Activated T-helper 1 cell treated with Interleukin-2 at 50 U/mL for 16 hours (primary cell): Measurements from ENCODE around the gene CCDC172.

Experiments used
- DNase-seq: peaks from one replicate; pipeline ENCODE4 v3.0.0-alpha.2; 2020; ENCODE audit warnings: low read depth

Gene CCDC172, protein sequence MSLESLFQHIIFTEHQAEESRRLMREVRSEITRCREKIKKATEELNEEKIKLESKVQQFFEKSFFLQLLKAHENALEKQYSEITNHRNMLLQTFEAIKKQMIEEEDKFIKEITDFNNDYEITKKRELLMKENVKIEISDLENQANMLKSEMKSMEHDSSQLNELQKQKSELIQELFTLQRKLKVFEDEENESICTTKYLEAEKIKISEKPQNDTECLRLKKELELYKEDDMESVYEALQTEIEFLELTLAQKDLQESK

DNA sequence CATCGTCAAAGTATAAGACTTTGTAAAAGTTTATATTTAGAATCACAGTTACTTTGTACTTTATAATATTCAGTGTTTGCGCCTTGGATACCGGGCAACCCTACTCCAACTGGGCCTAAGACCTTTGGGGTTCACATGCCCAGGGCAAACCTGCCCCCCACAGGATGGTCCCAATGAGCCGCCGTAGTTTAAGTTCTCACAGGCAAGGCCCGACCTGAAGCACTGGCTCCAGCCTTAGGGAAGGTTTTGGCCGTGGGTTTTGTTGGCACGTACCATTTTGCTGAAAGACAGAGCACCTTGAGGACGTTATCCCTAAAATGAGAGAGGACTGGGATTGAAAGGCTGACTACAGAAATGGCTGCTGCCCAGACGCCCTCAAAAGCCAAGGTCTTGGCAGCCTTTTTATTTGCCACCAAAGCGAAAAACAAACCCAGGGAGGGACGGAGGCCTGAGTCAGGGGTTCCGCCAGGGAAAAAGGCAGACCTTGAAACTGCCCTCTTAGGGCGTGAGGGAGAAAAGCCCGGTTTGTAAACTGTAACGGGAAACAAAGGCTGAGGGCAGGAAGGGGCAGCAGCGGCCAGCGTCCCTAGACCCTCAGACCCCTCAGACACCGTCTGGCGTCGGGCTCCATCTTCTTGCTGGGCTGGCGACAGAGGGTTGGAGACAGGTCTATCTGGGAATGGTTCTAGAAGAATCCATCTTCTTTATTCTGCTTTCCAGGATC, at the start of gene CCDC172:
TSS of gene CCDC172 (plus strand) at position 222 of the 724 bp plus-strand sequence. CDS start 564 bp downstream, outside the sequence.
- DNase-seq, result no peak

DNA sequence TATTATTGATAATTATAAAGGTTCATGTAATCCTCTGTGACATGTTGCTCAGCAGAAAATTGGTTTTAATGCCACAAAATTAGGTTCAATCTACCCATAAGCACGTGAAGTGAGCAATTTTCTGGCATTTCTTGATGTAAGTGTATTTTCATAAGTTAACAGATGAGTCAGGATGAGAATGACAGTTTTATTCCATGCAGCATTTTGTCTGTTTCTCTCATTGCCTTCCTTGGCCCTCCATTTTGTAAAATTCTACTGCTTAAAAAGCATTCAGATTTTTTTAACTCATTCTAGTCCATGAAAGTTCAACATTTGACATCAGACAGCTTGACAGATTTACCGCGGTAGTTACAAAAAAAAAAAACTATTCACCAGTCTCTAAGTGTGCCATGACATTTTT, 47.3 kb upstream of the CCDC172 start:
- DNase-seq, result no peak

DNA sequence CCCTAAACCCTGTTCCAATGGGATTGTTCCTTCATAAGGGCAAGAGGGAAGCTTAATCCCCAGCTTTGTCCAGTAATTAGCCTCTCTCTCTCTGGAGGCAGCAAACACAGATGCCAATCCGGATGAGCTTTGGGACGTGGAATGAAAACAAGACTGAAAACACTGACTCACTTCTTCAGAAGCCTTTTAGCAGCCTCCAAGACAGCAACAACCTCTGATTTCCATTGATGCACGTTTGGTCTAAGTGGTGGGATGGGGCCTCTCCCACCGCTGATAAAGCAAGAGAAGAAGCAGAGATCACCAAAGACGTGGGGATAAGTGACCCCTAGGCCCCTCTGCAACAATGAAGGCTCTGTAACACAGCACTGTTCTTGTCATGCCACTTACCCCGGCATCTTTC, 45.4 kb upstream of the CCDC172 start:
- no peak for DNase-seq

DNA sequence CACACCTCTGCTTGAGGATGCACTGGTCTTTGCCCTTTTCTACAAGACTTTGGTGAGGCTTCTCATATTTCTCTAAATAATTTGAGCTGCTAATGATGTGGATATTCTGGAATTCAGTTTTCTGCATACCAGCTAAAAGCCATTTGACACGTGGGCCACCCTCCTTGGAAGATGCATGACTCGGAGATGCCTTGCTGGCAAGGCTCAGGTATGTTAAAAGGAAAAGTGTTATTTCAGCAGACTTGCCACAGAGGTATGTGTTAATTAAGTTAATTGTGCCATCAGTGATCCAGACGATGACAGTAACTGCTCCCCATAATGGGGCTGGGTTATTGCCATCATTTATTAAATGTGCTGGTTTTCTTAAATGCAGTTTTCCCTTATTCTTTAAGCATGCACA, 42.5 kb upstream of the CCDC172 start:
- no peak for DNase-seq

DNA sequence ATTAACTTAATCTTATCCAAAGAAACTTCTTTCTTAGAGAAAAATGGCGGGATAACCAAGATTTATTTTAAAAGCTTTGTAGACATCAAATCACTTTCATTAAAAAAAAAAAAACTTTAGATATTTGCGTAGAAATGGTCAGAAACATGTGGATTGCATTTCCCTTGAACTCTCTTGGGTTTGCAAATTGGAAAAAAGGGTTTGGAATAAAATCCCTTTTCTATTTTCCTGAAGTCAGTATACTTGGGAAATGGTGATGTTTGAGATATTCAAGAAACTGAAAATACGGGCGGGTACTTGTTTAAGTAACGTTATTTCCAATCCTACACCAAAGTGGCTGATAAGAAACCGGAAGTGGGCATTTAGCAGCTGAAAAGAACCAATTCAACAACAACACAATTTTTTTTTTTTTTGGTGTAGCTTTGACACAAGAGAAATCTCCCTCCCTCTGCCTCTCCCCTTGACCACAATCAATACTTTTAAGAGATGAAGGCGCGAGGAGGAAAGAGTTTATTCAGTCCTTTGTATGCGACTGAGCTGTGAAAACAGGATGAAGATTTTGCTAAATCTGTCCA, 37.5 kb upstream of the CCDC172 start:
- DNase-seq, result no peak

DNA sequence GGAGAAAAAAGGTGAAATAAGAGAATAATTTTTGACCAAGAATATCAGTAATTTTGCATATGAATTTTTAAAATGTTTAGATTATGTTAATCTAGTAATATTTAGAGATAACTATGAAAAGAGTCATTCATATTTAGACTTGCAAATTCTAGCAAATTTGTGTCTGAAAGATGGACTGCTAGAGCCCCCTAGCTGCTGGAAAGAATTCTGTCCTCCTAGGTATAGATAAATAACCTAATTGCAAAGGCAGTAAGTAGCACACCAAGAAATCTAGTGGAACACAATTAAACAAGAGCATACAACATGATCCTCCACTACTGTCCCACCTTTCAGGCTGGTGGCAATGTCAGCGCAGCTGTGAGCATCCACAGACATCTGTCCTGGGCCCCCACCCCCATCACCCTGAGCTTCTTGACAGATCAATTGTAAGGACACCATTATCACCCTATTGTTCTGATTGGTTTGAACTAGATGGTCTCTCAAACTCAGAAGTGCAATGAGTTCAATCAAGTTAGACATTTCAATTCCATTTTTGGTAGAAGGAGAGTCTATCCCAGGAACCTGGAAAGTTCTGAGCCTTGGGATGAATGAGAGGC, 36.2 kb upstream of the CCDC172 start:
- no peak for DNase-seq

DNA sequence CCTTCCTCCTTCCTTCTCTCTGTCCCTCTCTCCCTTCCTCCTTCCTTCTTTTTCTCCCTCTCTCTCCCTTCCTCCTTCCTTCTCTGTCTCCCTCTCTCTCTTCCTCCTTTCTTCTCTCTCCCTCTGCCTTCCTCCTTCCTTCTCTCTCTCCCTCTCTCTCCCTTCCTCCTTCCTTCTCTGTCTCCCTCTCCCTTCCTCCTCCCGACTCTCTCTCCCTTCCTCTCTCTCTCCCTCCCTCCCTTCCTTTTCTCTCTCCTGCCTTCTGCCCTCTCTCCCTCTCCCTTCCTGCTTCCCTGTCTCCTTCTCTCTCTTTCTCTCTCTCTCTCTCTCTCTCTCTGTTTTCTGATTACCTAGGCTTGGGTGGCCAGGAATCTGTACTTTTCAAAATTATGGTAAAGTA, 34.6 kb upstream of the CCDC172 start:
- DNase-seq, result no peak

DNA sequence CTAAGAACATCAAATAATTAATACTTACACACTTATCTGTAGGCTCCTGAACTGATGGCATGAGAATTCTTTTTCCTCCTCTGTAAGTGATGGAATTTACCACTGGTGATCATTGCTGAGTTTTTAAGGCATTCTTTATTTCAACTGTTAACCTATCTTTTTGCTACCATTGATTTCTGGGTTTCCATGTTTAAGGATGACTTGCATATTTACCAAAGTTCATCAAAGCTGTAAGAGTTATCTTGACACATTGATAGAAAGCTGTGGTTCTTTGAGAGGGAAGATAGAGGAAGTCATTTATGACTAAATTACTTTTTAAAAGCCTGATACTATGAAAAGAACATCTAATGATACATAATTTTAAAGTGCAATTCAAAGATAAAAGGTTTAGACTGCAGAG, 31.8 kb upstream of the CCDC172 start:
- DNase-seq, result no peak

DNA sequence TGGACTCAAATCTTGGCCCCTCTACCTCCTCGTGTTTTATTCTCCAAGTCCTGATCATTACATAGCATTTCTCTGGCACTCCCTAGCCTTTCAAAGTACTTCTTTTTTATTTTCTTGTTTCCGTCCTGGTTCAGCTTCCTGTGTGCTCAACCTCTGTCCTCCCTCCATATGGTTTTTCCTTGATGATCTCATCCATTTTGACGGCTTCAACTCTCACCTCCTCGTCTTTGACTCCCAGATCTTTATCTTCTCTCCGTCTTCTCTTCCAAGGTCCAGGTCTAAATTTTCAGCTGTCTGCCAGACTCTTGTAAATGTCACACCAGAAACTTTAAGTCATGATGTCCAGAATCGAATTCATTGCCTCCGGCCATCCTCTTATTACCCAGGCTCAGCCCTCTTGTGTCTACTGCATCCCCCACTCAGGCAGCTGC, 27.9 kb upstream of the CCDC172 start:
- DNase-seq, result no peak

DNA sequence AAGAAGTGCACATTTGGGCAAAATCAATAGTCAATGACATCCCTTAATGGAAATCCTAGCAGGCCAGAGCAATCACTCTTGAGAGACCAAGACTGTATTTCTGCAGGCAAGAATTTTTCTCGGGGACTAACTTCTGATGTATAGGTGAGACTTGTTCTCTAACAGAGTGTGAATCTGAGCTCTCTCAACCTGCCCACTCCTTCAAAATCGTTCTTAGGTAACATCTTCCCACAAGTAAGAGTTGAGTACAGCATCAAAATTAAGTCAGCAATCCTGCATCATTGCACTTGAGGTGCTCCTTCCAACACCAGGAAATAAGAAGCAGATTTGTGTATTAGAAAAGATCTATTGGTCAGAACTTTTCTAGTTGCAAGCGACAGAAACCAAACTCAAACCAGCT, 25.7 kb upstream of the CCDC172 start:
- no peak for DNase-seq

DNA sequence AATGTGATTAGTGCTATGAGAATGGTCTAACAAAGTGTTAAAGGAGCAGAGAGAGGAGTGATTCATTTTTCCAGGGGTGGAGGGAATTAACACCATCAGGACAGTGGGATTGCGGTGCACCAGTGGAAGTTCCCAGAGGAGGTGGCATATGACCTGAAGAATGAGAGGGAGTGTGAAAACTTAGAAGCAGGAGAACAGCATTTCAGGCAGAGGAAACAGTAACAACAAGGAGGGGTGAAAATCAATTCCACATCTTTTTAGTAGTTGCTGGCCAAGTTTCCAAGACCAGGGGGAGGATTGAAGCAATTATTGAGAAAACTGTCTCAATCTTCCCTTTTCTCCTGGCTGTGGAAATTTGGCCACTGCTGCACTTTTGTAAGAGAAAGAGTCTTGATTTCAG, 23.7 kb upstream of the CCDC172 start:
- no peak for DNase-seq

DNA sequence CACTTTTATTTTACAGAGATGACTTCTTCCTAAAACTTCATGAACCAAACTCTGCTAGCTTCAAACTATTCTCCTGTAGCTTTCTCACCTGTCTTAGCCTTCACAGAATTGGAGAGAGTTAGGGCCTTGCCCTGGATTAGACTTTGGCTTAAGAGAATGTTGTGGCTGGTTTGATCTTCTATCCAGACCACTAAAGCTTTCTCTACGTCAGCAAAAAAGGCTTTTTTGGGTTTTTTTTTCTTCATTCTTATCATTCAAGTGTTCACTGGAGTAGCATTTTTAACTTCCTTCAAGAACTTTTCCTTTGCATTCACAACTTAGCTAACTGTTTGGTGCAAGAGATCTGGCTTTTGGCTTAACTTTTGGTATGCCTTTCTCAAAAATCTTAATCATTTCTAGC, 19.3 kb upstream of the CCDC172 start:
- DNase-seq, result no peak

DNA sequence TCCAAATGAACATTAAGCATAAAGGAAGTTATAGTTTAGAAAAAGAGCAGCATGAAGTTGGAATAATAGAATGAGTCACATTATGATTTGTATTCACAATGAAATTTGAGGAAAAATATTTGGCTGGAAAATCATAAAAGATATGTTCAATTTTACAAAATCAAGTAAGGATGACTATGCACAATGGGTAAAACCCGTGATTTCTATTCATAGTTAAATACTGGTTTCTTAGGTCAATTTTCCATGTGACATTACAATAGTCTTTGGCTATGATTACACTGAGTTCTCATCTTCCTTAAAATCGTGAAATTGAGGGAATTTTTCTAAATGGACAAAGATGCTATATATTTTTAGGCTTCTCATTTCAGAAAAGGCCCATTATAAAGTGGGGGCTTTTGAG, 17.4 kb upstream of the CCDC172 start:
- no peak for DNase-seq

DNA sequence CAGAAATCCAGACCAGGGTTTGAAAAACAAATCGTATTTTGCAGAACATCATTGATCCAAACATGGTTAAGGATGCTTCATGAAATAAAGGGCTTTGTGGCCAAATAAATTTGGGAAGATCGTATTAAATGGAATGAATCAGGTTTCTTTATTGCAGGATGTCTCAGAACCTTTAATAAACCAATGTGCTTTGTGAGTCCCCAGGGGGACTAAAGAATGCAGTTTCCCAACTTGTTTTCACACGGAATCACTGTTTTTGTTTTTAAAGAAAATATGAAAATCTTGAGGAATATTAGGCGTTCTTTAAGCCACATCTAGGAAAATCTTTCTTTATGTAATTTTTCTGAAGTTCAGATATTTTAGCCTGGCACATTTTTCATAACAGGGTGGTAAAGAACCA, 16.8 kb upstream of the CCDC172 start:
- no peak for DNase-seq

DNA sequence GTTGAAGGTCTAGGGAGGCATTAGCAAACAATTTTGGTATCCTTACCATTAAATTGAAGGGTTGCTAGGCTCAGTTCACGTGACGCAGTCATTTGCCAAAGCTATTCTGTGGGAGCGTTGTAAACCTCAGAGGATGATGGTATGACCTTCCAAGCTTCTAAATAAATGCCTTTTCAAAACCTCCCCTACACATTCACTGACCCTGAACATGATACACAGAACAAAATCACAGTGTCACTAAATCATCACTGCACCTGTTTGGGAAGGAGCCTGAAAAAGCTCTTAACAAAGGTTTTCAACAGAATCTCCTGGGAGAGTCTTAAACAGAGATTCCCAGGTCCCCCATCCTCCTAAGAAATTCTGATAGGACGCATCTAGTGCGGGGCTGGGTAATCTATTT, 13.2 kb upstream of the CCDC172 start:
- DNase-seq, result no peak

DNA sequence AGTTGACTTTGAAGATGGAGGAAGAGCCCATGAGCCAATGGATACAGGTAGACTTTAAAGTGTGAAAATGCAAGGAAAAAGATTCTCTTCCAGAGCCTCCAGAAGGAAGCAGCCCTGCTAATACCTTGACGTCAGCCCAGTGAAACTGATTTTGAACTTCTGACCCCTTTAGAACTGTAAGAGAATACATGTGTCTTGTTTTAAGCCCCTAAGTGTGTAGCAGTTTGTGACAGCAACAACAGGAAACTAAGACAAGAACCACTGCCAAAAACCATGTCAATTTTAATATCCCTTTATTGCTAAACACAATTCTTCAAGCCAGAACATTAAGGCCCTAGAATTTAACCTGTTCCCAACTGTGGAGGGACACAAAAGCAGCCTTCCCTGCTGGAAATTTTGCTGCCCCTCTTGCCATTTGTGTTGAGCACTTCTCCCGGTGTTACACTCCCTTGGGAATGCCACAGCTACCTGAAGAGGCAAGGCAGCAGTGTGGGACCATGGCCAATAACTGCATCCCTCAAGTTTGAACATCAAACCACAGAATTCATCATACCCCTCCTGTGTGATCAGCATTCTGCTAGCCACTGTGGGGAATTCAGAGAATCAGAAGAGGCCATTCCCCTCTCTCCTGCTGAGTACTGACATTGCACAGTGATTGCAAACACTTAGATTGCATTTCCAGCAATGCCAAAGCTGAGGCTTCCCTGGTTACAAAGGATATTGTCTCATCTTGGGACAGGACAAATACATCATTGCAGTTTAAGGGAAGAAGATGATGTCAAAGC, 12.3 kb upstream of the CCDC172 start:
- no peak for DNase-seq

DNA sequence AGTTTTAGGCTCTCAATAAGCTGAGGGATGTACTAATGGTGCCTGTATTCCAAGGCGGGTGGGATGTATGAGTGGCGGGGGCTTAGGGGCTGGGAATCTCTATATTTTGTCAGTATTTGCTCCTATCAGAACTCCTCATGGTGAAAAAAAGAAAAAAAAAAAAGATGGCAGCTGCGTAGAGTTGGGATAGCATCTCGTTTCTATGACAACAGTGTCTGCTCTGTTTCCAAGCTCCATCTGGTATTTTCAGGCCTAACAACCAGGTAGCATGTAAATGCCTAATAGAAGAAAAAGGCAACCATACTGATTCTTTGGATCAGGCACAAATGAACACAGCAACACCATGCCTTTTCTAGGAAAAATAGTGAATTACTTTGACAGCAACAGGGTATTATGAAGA, 11.7 kb upstream of the CCDC172 start:
- DNase-seq, result no peak

DNA sequence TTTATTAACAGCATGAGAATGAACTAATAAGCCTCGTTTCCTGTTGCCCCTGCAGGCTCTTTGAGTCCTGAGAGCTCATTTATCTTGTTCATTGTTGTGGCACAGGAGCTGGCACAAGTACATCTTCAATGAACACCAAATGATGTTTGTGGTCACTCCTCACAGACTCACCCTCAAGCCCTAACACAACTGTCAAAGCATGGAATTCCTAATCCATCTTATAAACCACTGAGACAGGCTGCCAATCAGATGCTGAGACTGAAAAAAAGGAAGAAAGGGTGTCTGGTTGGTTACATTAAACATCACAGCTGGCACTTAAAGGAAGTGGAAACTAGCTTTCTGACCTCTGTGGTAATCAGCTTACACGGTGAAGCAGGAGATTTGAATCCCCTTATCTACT, 7.7 kb upstream of the CCDC172 start:
- no peak for DNase-seq

DNA sequence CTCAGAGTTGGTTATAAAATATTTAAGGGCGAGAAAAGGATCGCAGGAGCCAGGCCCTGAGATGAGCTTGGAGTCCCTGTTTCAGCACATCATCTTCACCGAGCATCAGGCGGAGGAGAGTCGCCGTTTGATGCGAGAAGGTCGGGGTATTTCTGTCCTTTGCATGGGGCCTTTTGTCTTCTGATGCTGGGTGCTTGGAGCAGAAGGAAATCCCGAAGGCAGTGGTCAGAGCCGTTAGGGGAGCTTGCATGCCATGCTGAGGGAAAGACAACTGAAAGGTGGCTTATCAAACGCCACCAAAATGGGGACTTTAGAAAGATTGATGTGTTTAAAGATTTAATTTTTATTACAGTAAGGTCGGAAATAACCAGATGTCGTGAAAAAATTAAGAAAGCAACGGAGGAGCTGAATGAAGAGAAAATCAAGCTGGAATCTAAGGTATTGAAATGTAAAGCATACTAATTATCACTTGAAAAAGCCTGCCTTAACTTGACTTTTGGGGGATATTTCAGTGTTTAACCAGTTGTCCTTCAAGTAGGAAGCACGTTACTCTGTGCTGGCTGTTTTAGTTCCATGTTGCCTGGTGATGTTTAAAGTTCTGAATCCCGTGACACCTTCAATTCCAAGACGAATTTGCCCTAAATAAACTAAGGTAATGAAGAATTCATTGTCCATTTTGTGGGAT, 845 bp downstream of the CCDC172 start:
- no peak for DNase-seq

DNA sequence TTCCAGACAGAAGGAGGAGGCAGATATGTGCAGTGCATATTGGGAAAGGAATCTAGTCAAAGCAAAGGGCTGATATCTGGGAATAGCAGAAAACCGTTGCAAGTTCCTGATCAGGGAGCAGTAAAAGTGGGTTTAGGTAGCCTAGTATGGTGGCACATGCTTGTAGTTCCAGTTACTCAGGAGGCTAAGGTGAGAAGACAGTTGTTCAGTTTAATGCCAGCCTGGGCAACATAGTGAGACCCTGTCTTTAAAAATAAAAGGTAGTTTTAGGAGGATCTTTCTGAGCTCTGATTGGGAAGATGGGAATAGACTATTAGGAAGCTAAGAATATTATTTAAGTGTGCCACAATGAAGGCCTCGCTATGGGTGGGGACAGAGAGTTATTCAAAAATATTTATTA, 1.7 kb downstream of the CCDC172 start:
- DNase-seq, result no peak

DNA sequence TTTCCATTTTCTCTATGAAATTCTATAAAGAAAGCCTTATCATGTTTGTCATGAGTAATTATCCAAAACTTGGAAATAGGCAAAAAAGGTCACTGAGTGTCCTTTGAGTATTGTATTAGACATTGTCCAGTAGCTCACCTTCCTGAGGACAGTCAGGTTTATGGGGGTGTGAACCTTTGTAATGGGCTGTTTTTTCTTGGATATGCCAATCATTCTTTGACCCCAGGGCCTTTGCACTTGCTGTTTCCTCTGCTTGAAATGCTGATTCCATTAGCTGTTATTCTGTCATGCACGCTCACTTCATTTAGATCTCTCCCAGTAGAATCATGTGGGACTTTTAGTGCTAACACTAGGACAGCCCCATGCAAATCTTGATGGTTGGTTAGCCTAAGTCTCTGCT, 4.9 kb downstream of the CCDC172 start:
- no peak for DNase-seq

DNA sequence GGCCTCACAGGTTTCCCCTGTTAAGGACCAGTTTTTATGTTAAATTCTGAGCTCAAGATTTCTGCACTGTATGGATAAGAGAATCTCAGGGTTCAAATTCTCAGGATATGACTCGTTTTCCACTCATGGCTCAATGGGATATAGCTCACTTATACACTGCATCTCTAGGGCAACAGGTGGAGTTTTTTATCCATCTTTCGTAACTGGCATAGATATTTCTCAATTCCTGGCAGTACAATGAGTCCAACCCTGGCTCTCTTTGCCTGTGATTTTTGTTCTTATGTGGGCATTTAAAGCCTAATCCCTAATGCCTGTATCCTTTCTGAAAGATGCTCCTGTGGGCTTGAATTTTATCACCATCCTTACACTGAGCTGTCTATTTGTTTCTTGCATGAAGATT, 7.6 kb downstream of the CCDC172 start:
- no peak for DNase-seq
